ENCODE measurements around the gene SMAD6.

GRCh38 chr15:66758844-66759243 lies 56.8 kb downstream of the SMAD6 start:
- TF ChIP-seq CTCF (IDR thresholded peaks at IDR 0.05; ENCODE audit: poor library complexity): no peak
- no peak for TF ChIP-seq EZH2 (IDR thresholded peaks at IDR 0.05; ENCODE audit: borderline replicate concordance)
- no peak for TF ChIP-seq EZH2phosphoT487 (IDR thresholded peaks at IDR 0.05; ENCODE audit: low read depth, severe bottlenecking, unreplicated experiment)

Measured in hepatocyte (in vitro differentiated cells).